Kidney (tissue), 14 donors: Measurements from ENCODE around the gene LDLRAD3. TPM values are rescaled to one million over a fixed set of nuclear protein-coding genes. Genes with fewer than 3 reads are reported as not detected.

Source experiments
- DNase-seq, 5 donors: peaks; one replicate each; pipeline ENCODE4 v3.0.0-alpha.2; 2013 to 2020
- FAIRE-seq: peaks from 2 replicates; lab custom pipeline; 2012; peaks lifted over from hg19 to GRCh38; lab: Jason Lieb, UNC
- H3K27ac ChIP-seq, 2 donors: one replicate each; pipeline ENCODE4 v1.7.0; 2013; ENCODE audit warnings: low read depth in 2 of 2, low read length in 2 of 2, inconsistent platforms in 1 of 2
- H3K27me3 ChIP-seq: one replicate; pipeline ENCODE4 v1.7.1; 2013; ENCODE audit warnings: low read length, inconsistent platforms; ENCODE audit not compliant: control insufficient read depth, insufficient read depth
- H3K36me3 ChIP-seq, 3 donors: one replicate each; pipeline versions ENCODE4 v1.7.0 to v1.7.1; 2013; ENCODE audit warnings: low read length in 3 of 3, control low read depth in 1 of 3, inconsistent platforms in 1 of 3; ENCODE audit not compliant: insufficient read depth in 3 of 3, control insufficient read depth in 2 of 3
- H3K4me1 ChIP-seq, 3 donors: one replicate each; pipeline versions ENCODE4 v1.7.0 to v1.7.1; 2013; ENCODE audit warnings: low read length in 3 of 3, inconsistent platforms in 1 of 3, low read depth in 1 of 3; ENCODE audit not compliant: control insufficient read depth in 2 of 3, insufficient read depth in 2 of 3
- H3K4me3 ChIP-seq, 3 donors: one replicate each; pipeline versions ENCODE4 v1.7.0 to v1.8.1; 2013; ENCODE audit warnings: low read length in 3 of 3, control low read depth in 1 of 3, inconsistent platforms in 1 of 3
- H3K9ac ChIP-seq, 3 donors: one replicate each; pipeline versions ENCODE4 v1.7.0 to v1.7.1; 2013; ENCODE audit warnings: low read length in 3 of 3, control low read depth in 1 of 3, inconsistent platforms in 1 of 3
- H3K9me3 ChIP-seq, 3 donors: one replicate each; pipeline versions ENCODE4 v1.7.0 to v1.7.1; 2013; ENCODE audit warnings: low read length in 3 of 3, control low read depth in 1 of 3, inconsistent platforms in 1 of 3; ENCODE audit not compliant: control insufficient read depth in 2 of 3, insufficient read depth in 1 of 3
- intact Hi-C: fragments of 100-400 bp; cut with DNase I; formaldehyde crosslinking; loops from one replicate; pipeline ENCODE4 v1.11.1; 2022
- polyA plus RNA-seq: library from polyadenylated mRNA; stranded (reverse); fragments of 350-450 nt; fragmentation: Illumina TruSeq; extraction: RNeasy Lipid Tissue Mini Kit (QIAGEN cat#74804); gene quantifications from one replicate; pipeline ENCODE4 v1.2.3, GENCODE V29; 2014; ENCODE audit warnings: low read depth, low replicate concordance; ENCODE audit not compliant: insufficient read depth
- total RNA-seq: library from RNA; stranded (reverse); fragmentation: NEBNext Ultra II Directional; extraction: Animal tissue kit (Norgen Biotek cat#: 25700); gene quantifications from one replicate; pipeline ENCODE4 v1.2.1, GENCODE V29; 2021
- TF ChIP-seq, protein P1 (sequence below): IDR thresholded peaks from 3 replicates; pipeline ENCODE4 v1.5.1; 2012; ENCODE audit warnings: mild to moderate bottlenecking, moderate library complexity, borderline replicate concordance; ENCODE audit not compliant: insufficient read depth; ENCODE audit errors: extremely low read depth
- donor health status: control.
- donor health status: control.
- donor health status: control.
- donor health status: control.
- donor health status: control.
- donor health status: DM: yes; HTN: yes; CAD: no.
- donor health status: Normal renal cell carcinoma (clear cell type).

Gene LDLRAD3
- total and polyA plus RNA-seq, 2 donors from 2014 or later = 1.2 to 14.2 TPM

DNA sequence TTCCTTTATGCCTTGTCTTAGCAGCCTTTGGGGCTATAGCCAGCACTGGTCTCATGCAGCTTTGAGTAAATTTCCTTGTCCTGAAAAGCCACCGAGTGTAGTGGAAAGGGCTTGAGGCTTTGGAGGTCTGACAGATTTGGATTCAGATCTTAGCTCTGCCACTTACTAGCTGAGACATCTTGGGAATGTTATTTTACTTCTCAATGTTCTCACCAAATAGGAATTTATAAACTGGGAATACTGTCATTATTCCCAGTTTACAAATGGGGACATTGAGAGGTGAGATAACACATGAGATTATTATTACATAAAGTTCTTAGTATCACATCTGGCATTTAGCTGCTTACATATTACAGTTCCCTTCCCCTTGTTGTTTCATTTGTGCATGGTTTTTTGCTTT is 249.9 kb downstream of the LDLRAD3 start:
- TF ChIP-seq, protein P1, sequence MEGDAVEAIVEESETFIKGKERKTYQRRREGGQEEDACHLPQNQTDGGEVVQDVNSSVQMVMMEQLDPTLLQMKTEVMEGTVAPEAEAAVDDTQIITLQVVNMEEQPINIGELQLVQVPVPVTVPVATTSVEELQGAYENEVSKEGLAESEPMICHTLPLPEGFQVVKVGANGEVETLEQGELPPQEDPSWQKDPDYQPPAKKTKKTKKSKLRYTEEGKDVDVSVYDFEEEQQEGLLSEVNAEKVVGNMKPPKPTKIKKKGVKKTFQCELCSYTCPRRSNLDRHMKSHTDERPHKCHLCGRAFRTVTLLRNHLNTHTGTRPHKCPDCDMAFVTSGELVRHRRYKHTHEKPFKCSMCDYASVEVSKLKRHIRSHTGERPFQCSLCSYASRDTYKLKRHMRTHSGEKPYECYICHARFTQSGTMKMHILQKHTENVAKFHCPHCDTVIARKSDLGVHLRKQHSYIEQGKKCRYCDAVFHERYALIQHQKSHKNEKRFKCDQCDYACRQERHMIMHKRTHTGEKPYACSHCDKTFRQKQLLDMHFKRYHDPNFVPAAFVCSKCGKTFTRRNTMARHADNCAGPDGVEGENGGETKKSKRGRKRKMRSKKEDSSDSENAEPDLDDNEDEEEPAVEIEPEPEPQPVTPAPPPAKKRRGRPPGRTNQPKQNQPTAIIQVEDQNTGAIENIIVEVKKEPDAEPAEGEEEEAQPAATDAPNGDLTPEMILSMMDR = no peak
- H3K9ac ChIP-seq = no peak overlapping the region
- FAIRE-seq (no peak), DNase-seq (no peak)
- H3K27ac ChIP-seq = no peak overlapping the region
- H3K9me3 ChIP-seq = no peaks in the 10 kb centered on the region
- no peak overlapping the region for H3K4me3 ChIP-seq
- intact Hi-C loops = no loop called here
- no peaks in the 10 kb centered on the region for H3K36me3 ChIP-seq
- peaks cover 6 to 9% (median 6%) of the 10 kb centered on the region in 3 donors for H3K4me1 ChIP-seq
- no peaks in the 10 kb centered on the region for H3K27me3 ChIP-seq

DNA sequence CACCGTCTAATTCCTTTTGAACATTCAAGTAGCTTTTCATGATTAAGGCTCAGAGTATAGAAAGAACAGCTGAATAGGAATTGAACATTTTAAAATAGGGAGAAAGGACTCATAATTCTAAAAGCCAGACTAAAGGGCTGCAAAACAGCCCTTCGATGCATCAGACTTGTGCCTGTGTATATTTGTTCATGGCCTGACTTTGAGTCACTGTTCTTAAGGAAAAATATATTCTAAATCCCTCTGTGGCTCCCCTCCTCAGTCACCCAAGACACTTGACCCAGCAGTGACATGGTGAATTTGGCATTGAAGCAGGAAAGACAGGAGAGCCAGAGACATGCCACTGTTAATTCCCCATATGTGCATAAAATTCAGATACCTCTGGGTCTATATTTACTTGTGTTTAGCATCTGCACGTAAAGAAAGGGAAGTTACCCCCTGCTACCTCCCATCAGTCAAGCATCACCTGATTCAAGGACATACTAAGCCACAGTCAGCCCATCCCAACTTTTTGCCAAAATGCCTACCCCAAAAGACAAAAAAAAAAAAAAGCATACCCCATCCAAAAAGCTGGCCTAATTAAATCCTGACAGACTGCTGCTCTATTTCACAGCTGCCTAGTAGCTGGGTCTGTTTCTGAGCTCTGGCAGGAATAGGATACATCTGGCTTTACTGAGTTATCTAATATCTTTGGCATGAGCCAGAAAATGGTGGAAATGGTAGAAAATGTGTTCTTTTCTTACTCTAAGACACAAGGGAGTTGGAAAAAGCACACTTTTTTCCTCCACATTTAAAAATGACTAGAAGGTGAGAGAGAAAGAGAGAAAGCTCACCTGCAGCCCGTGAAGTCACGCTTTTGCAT is 251.9 kb downstream of the LDLRAD3 start:
- DNase-seq (peak in 1 of 5 donors; percentile 46), FAIRE-seq (no peak)
- Histone ChIP-seq H3K4me3 (no peak overlapping the region), H3K9me3 (no peaks in the 10 kb centered on the region), H3K9ac (no peak overlapping the region), H3K36me3 (no peaks in the 10 kb centered on the region), H3K4me1 (peaks cover 6 to 9% (median 6%) of the 10 kb centered on the region in 3 donors), H3K27ac (no peak overlapping the region), H3K27me3 (no peaks in the 10 kb centered on the region)
- intact Hi-C loops = no loop called here
- TF ChIP-seq, protein P1 = no peak

DNA sequence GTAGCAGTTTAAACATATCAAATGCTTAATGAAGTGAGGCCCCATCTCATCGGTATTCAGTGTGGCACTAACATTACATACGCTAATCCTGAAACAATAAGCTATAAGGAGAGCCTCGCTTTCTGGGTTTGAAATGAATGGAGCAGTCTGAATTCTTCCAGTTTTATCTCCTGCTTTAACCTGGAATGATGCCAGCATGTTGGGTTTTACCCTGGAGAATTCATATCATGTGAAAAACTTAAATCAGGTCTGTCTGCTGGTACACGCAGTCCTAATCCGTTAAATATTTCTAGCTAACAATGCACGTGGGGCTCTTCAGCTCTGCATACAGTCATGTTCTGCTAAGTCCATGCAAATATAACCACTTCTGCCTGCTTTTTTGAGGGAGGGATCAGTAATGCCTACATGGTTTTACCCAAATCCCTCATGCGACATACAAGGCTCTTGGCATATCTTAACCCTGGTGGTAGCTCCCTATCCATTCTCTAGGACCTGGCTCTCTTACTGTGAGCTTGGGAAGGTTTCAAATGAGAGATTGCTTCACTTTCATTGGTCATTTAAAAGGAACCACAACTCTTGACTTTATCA is 252.6 kb downstream of the LDLRAD3 start:
- Histone ChIP-seq H3K9ac (no peak overlapping the region), H3K27ac (no peak overlapping the region), H3K27me3 (no peaks in the 10 kb centered on the region), H3K4me3 (no peak overlapping the region), H3K9me3 (no peaks in the 10 kb centered on the region), H3K4me1 (peaks cover 6 to 9% (median 6%) of the 10 kb centered on the region in 3 donors), H3K36me3 (no peaks in the 10 kb centered on the region)
- peak in 2 of 5 donors; percentile 38 to 48 for DNase-seq
- no peak for FAIRE-seq
- intact Hi-C loops = no loop called here
- TF ChIP-seq, protein P1 = no peak
